Measurements from ENCODE around the gene KNOP1. TPM values are rescaled to one million over a fixed set of nuclear protein-coding genes. Genes with fewer than 3 reads are reported as not detected.

KNOP1 gene
- total RNA-seq (10 to 100 TPM; 25.3 to 26.8 TPM), polyA plus RNA-seq (ENCODE audit: insufficient read depth, low read depth, low replicate concordance) (22.4 TPM)
- long read RNA-seq, donor 1, full-length matches to known transcripts: 7 of 35 reads
- long read RNA-seq, donor 1, partial matches to known transcripts: 28 of 35 reads
- long read RNA-seq, donor 1, other reads (novel, unspliced or antisense): 0 of 35 reads
- long read RNA-seq, donor 2, full-length matches to known transcripts: 1 of 18 reads
- long read RNA-seq, donor 2, partial matches to known transcripts: 17 of 18 reads
- long read RNA-seq, donor 2, other reads (novel, unspliced or antisense): 0 of 18 reads

GRCh38 chr16:19717741-19718623 is at the start of gene KNOP1, which contains the start of gene IQCK:
TSS of gene KNOP1 (minus strand) at chr16:19718227. CDS start at chr16:19715035, 3,192 bp downstream.
TSS of gene IQCK (plus strand) at chr16:19718271. CDS start at chr16:19718307, 36 bp downstream.
- H3K4me3 ChIP-seq: peak within 1 kb of the TSS; percentile 91 to 97
- H3K9me3 ChIP-seq: no peaks in the 10 kb centered on the region
- peak within 1 kb of the TSS; percentile 78 to 82 for H3K27ac ChIP-seq
- WGBS, 2 donors: 0% methylated on average over 31 to 76 of the region's 88 CpGs
- TF ChIP-seq CTCF (IDR thresholded peaks at IDR 0.05): peak in 2 of 3 experiments; percentile 8 to 25
- TF ChIP-seq POLR2A (IDR thresholded peaks at IDR 0.05): no peak
- DNase-seq: peak; percentile 95
- H3K27me3 ChIP-seq: no peaks in the 10 kb centered on the region
- H3K36me3 ChIP-seq (ENCODE audit: low read depth, missing control alignments): no peaks in the 10 kb centered on the region
- intact Hi-C loops (cut with DNase I; ENCODE audit: low total_unique reads): no loop called here
- peaks cover 17% of the 10 kb centered on the region for H3K4me1 ChIP-seq

GRCh38 chr16:19767497-19767896 is 49.5 kb upstream of the KNOP1 start:
- DNase-seq: no peak
- Histone ChIP-seq H3K4me1 (no peaks in the 10 kb centered on the region), H3K27me3 (no peaks in the 10 kb centered on the region), H3K27ac (no peak overlapping the region), H3K9me3 (no peaks in the 10 kb centered on the region), H3K4me3 (no peak overlapping the region), H3K36me3 (ENCODE audit: low read depth, missing control alignments) (no peaks in the 10 kb centered on the region)
- 91 to 93% methylated on average over 13 of the region's 13 CpGs for WGBS, 2 donors
- TF ChIP-seq CTCF (IDR thresholded peaks at IDR 0.05) (no peak), POLR2A (IDR thresholded peaks at IDR 0.05) (no peak)
- intact Hi-C loops (cut with DNase I; ENCODE audit: low total_unique reads): no loop called here

GRCh38 chr16:19766988-19767387 is 49.0 kb upstream of the KNOP1 start:
- intact Hi-C loops (cut with DNase I; ENCODE audit: low total_unique reads): no loop called here

GRCh38 chr16:19766554-19766884 is 48.5 kb upstream of the KNOP1 start:
- TF ChIP-seq CTCF (IDR thresholded peaks at IDR 0.05) (no peak), POLR2A (IDR thresholded peaks at IDR 0.05) (no peak)
- Histone ChIP-seq H3K9me3 (no peaks in the 10 kb centered on the region), H3K27me3 (no peaks in the 10 kb centered on the region), H3K36me3 (ENCODE audit: low read depth, missing control alignments) (no peaks in the 10 kb centered on the region), H3K4me1 (no peaks in the 10 kb centered on the region), H3K27ac (no peak overlapping the region), H3K4me3 (no peak overlapping the region)
- WGBS, 2 donors: 85 to 100% methylated on average over 3 of the region's 3 CpGs
- no peak for DNase-seq
- intact Hi-C loops (cut with DNase I; ENCODE audit: low total_unique reads): no loop called here

More at GRCh38 chr16:19766988-19767387, 49.0 kb upstream of the KNOP1 start:
- no peaks in the 10 kb centered on the region for H3K4me1 ChIP-seq
- H3K27ac ChIP-seq: no peak overlapping the region
- H3K9me3 ChIP-seq: no peaks in the 10 kb centered on the region
- no peak for DNase-seq
- WGBS, 2 donors: 93 to 96% methylated on average over 8 to 9 of the region's 9 CpGs
- no peak overlapping the region for H3K4me3 ChIP-seq
- H3K27me3 ChIP-seq: no peaks in the 10 kb centered on the region
- no peak for TF ChIP-seq POLR2A (IDR thresholded peaks at IDR 0.05)
- H3K36me3 ChIP-seq (ENCODE audit: low read depth, missing control alignments): no peaks in the 10 kb centered on the region

- intact Hi-C loops (cut with DNase I; ENCODE audit: low total_unique reads): no loop called here
- Histone ChIP-seq H3K4me3 (no peak overlapping the region), H3K36me3 (ENCODE audit: low read depth, missing control alignments) (no peaks in the 10 kb centered on the region), H3K27ac (no peak overlapping the region), H3K9me3 (no peaks in the 10 kb centered on the region), H3K27me3 (no peaks in the 10 kb centered on the region), H3K4me1 (no peaks in the 10 kb centered on the region)
- 74 to 77% methylated on average over 6 of the region's 6 CpGs for WGBS, 2 donors
- TF ChIP-seq CTCF (IDR thresholded peaks at IDR 0.05) (no peak), POLR2A (IDR thresholded peaks at IDR 0.05) (no peak)
- no peak for DNase-seq
Observed at GRCh38 chr16:19765860-19766553, 48.0 kb upstream of the KNOP1 start.
